GM06990 (cell line): Measurements from ENCODE around the gene FTO.
"Not testable (repeated sequence)": the region's sequence is repeated elsewhere in the genome, so short reads cannot be mapped to it uniquely, and the experiment has no call there.

ENCODE experiments used
- DNase-seq: peaks from one replicate; pipeline ENCODE4 v3.0.0-alpha.2; 2011; ENCODE audit not compliant: insufficient read length; ENCODE audit errors: extremely low read depth
- H3K27me3 ChIP-seq: replicated peaks from 2 replicates; pipeline ENCODE4 v1.6.0; 2011; ENCODE audit warnings: low read length; ENCODE audit not compliant: control insufficient read depth, insufficient read depth
- H3K36me3 ChIP-seq: 2 replicates; pipeline ENCODE4 v1.5.1; 2011; ENCODE audit warnings: low read length; ENCODE audit not compliant: control insufficient read depth, insufficient read depth
- H3K4me3 ChIP-seq: replicated peaks from 2 replicates; pipeline ENCODE4 v1.5.1; 2011; ENCODE audit warnings: low read depth, mild to moderate bottlenecking, control low read depth, low read length
- CTCF ChIP-seq: IDR thresholded peaks from 2 replicates; pipeline ENCODE4 v1.5.1; 2011; ENCODE audit warnings: low read length, control low read depth, mild to moderate bottlenecking, inconsistent platforms; ENCODE audit not compliant: insufficient read depth, poor library complexity, severe bottlenecking

Gene FTO

GRCh38 chr16:53841884-53842283, 137.9 kb downstream of the FTO start:
- DNase-seq: no peak
- H3K4me3 ChIP-seq: no peak overlapping the region
- TF ChIP-seq CTCF: no peak
- H3K36me3 ChIP-seq: no peaks in the 10 kb centered on the region
- no peaks in the 10 kb centered on the region for H3K27me3 ChIP-seq

- Histone ChIP-seq H3K36me3 (no peaks in the 10 kb centered on the region; the same call in 1 of the 2 replicates), H3K27me3 (no peaks in the 10 kb centered on the region), H3K4me3 (no peak overlapping the region)
- no peak for TF ChIP-seq CTCF
- DNase-seq: no peak
Measured at GRCh38 chr16:53843084-53843483, 139.1 kb downstream of the FTO start.

GRCh38 chr16:53844804-53845203, 140.8 kb downstream of the FTO start:
- H3K4me3 ChIP-seq: no peak overlapping the region
- no peak for DNase-seq
- no peaks in the 10 kb centered on the region for H3K27me3 ChIP-seq
- no peak for TF ChIP-seq CTCF
- no peaks in the 10 kb centered on the region; the same call in 1 of the 2 replicates for H3K36me3 ChIP-seq

GRCh38 chr16:53846549-53846948, 142.6 kb downstream of the FTO start:
- H3K27me3 ChIP-seq, H3K4me3 ChIP-seq, DNase-seq, H3K36me3 ChIP-seq: not testable (repeated sequence)

GRCh38 chr16:53846971-53847370, 143.0 kb downstream of the FTO start:
- TF ChIP-seq CTCF: no peak
- DNase-seq: no peak
- no peaks in the 10 kb centered on the region for H3K27me3 ChIP-seq

GRCh38 chr16:53848277-53848942, 144.5 kb downstream of the FTO start:
- Histone ChIP-seq H3K4me3 (no peak overlapping the region), H3K27me3 (no peaks in the 10 kb centered on the region), H3K36me3 (no peaks in the 10 kb centered on the region; the same call in 1 of the 2 replicates)
- no peak for DNase-seq
- TF ChIP-seq CTCF: no peak

More at GRCh38 chr16:53846971-53847370, 143.0 kb downstream of the FTO start:
- Histone ChIP-seq H3K4me3 (no peak overlapping the region), H3K36me3 (no peaks in the 10 kb centered on the region; the same call in 1 of the 2 replicates)
